Endothelial cell of umbilical vein (primary cell): ENCODE results near the gene CCDC81. TPM values are rescaled to one million over a fixed set of nuclear protein-coding genes. Genes with fewer than 3 reads are reported as not detected.

ENCODE experiments used
- BruUV-seq: library from RNA; stranded (reverse); fragments of 400-500 nt; replicated peaks from 2 replicates; lab custom pipeline; 2021; lab: Mats Ljungman, UMichigan
- CTCF ChIA-PET: fragments of 300-600, 350-600 bp; sonication (Branson Sonifier 250); formaldehyde crosslinking; loops from one replicate; lab custom pipeline; 2021; ENCODE audit warnings: antibody characterized with exemption, inconsistent platforms; lab: Charles Lee
- POLR2A ChIA-PET: fragments of 300-600, 350-600 bp; sonication (Branson Sonifier 250); formaldehyde crosslinking; loops from one replicate; lab custom pipeline; 2021; ENCODE audit warnings: antibody characterized with exemption, inconsistent platforms; lab: Charles Lee
- DNase-seq: peaks from one replicate; pipeline ENCODE4 v3.0.0-alpha.2; 2011; ENCODE audit warnings: low read depth, low spot score
- FAIRE-seq: peaks from 2 replicates; lab custom pipeline; 2011; peaks lifted over from hg19 to GRCh38; lab: Jason Lieb, UNC
- H2AFZ ChIP-seq: 2 replicates; pipeline ENCODE4 v1.6.0; 2012; ENCODE audit warnings: low read depth, low read length, control low read depth, inconsistent platforms
- H3K27ac ChIP-seq: 2 replicates; pipeline ENCODE4 v1.5.1; 2011; ENCODE audit warnings: low read depth, mild to moderate bottlenecking, control low read depth, low read length, moderate library complexity; ENCODE audit not compliant: insufficient read depth
- H3K27me3 ChIP-seq, 2 experiments: 2 replicates each; pipeline versions ENCODE4 v1.6.0 to v1.6.1; 2011; ENCODE audit warnings: low read length in 2 of 2, mixed read lengths in 1 of 2; ENCODE audit not compliant: control insufficient read depth in 2 of 2, insufficient read depth in 2 of 2
- H3K36me3 ChIP-seq, 2 experiments: 2 replicates in 1 of 2; 3 replicates in 1 of 2; pipeline ENCODE4 v1.5.1; 2011; ENCODE audit warnings: low read length in 2 of 2, mild to moderate bottlenecking in 1 of 2, moderate library complexity in 1 of 2; ENCODE audit not compliant: control insufficient read depth in 2 of 2, insufficient read depth in 2 of 2; ENCODE audit errors: extremely low read depth in 1 of 2
- H3K4me1 ChIP-seq: 3 replicates; pipeline ENCODE4 v1.5.1; 2011; ENCODE audit warnings: mild to moderate bottlenecking, low read length; ENCODE audit not compliant: control insufficient read depth, insufficient read depth; ENCODE audit errors: extremely low read depth
- H3K4me2 ChIP-seq: 2 replicates; pipeline ENCODE4 v1.6.1; 2011; ENCODE audit warnings: low read length, control low read depth, mixed read lengths; ENCODE audit not compliant: insufficient read depth
- H3K4me3 ChIP-seq, 3 experiments: fragments of 200-600 bp in 1 of 3; sonication (generic), shearing (Covaris generic) in 1 of 3; replicated peaks in 1 of 3; 2 replicates each; pipeline ENCODE4 v1.5.1; 2011 to 2016; ENCODE audit warnings: control low read depth in 3 of 3, low read length in 3 of 3, mild to moderate bottlenecking in 2 of 3, inconsistent platforms in 1 of 3, low read depth in 1 of 3, moderate library complexity in 1 of 3; ENCODE audit not compliant: insufficient read depth in 1 of 3
- H3K79me2 ChIP-seq: 2 replicates; pipeline ENCODE4 v1.6.0; 2012; ENCODE audit warnings: low read length, inconsistent platforms; ENCODE audit not compliant: control insufficient read depth, insufficient read depth
- H3K9ac ChIP-seq: replicated peaks from 2 replicates; pipeline ENCODE3; 2011; ENCODE audit warnings: low read length, control low read depth; ENCODE audit not compliant: insufficient read depth; ENCODE audit errors: extremely low read depth
- H3K9me1 ChIP-seq: replicated peaks from 3 replicates; pipeline ENCODE4 v1.6.0; 2011; ENCODE audit warnings: mild to moderate bottlenecking, low read length; ENCODE audit not compliant: control insufficient read depth, insufficient read depth; ENCODE audit errors: extremely low read depth
- H3K9me3 ChIP-seq: replicated peaks from 2 replicates; pipeline ENCODE4 v1.5.1; 2012; ENCODE audit warnings: low read length, inconsistent platforms; ENCODE audit not compliant: control insufficient read depth, insufficient read depth
- H4K20me1 ChIP-seq: replicated peaks from 2 replicates; pipeline ENCODE3; 2011; ENCODE audit warnings: mild to moderate bottlenecking, low read length; ENCODE audit not compliant: control insufficient read depth, insufficient read depth; ENCODE audit errors: extremely low read depth
- CTCF ChIP-seq, 2 donors: IDR thresholded peaks; 1 replicate in 1 of 2; 2 replicates in 1 of 2; pipeline ENCODE4 v1.5.1; 2011; ENCODE audit warnings: low read length in 2 of 2, mild to moderate bottlenecking in 2 of 2, moderate library complexity in 2 of 2, control low read depth in 1 of 2, inconsistent platforms in 1 of 2, low read depth in 1 of 2; ENCODE audit not compliant: insufficient read depth in 1 of 2; ENCODE audit errors: extremely low read depth in 1 of 2
- EZH2 ChIP-seq: IDR thresholded peaks from 2 replicates; pipeline ENCODE4 v1.6.1; 2012; ENCODE audit warnings: borderline replicate concordance, low read depth, mild to moderate bottlenecking, moderate library complexity, low read length, inconsistent platforms; ENCODE audit not compliant: severe bottlenecking
- FOS ChIP-seq: IDR thresholded peaks from 2 replicates; pipeline ENCODE4 v1.6.1; 2011; ENCODE audit warnings: mild to moderate bottlenecking, low read length, moderate library complexity, borderline replicate concordance; ENCODE audit not compliant: insufficient read depth
- GATA2 ChIP-seq: IDR thresholded peaks from 2 replicates; pipeline ENCODE4 v1.7.0; 2011; ENCODE audit warnings: low read depth, mild to moderate bottlenecking, moderate library complexity, mixed read lengths, low read length; ENCODE audit not compliant: insufficient read length, insufficient read depth
- JUN ChIP-seq: IDR thresholded peaks from 2 replicates; pipeline ENCODE4 v1.6.1; 2011; ENCODE audit warnings: borderline replicate concordance, low read depth; ENCODE audit not compliant: insufficient read length, insufficient read depth
- MAX ChIP-seq: IDR thresholded peaks from 2 replicates; pipeline ENCODE4 v1.6.1; 2011; ENCODE audit not compliant: insufficient read depth, insufficient read length
- MYC ChIP-seq: IDR thresholded peaks from one replicate; pipeline ENCODE4 v1.6.1; 2011; ENCODE audit warnings: mild to moderate bottlenecking, low read depth, low read length
- POLR2A ChIP-seq: IDR thresholded peaks from 2 replicates; pipeline ENCODE4 v1.6.1; 2012; ENCODE audit warnings: low read depth, mild to moderate bottlenecking, control low read depth, low read length
- POLR2AphosphoS5 ChIP-seq: IDR thresholded peaks from 2 replicates; pipeline ENCODE4 v1.6.1; 2012; ENCODE audit warnings: low read depth, mild to moderate bottlenecking, control low read depth, low read length, moderate library complexity; ENCODE audit not compliant: insufficient read depth
- dilution Hi-C: fragments of 300-500 bp; cut with MboI; formaldehyde crosslinking; loops from one replicate; pipeline ENCODE4 v1.15.0; 2019; ENCODE audit warnings: low sequenced_read_pairs; ENCODE audit not compliant: extremely low pct_ligation_motif_present
- intact Hi-C: fragments of 100-400 bp; cut with micrococcal nuclease; formaldehyde crosslinking; loops from one replicate; pipeline ENCODE4 v1.10.0; 2022
- polyA plus RNA-seq, 4 experiments: library from polyadenylated mRNA; depleted of rRNA in 3 of 4; stranded (reverse) in 3 of 4; unstranded in 1 of 4; fragments of >200 nt; gene quantifications; 2 replicates each; pipeline versions ENCODE4 v1.2.1 to v1.2.3, GENCODE V29; 2011 to 2012; ENCODE audit warnings: missing spikeins in 1 of 4
- total RNA-seq: library from RNA; stranded (reverse); gene quantifications from 2 replicates; pipeline ENCODE4 v1.2.3, GENCODE V29; 2021

Gene CCDC81
- total and polyA plus RNA-seq, 2 donors (not counting 3 experiments of a cell fraction or from before 2014, with no cell fraction given): 0.57 to 1.1 TPM

DNA sequence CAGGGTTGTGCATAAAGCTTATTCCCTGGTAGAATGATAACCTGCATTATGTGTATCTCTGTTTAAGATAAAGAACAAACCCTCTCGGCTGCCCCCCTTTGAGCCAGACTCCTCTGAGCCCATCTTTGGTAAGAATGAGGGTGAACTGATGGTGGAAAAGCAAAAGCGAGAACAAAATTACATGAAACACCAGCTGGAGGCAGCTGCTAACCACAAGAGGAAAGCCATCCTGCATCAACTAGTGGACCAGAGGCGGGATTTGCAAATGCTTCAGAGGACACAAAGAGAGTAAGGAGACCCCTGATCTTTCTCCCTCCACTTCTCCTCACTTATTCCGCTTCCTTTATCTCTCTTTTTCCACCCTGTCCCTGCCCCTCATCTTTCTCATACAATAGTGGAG lies 40.3 kb downstream of the CCDC81 start:
- H3K36me3 ChIP-seq: no peaks in the 10 kb centered on the region
- no peaks in the 10 kb centered on the region for H3K4me1 ChIP-seq
- POLR2A ChIA-PET: no interaction called here
- no peaks in the 10 kb centered on the region for H3K79me2 ChIP-seq
- DNase-seq (no peak), FAIRE-seq (no peak)
- no peak overlapping the region for H2AFZ ChIP-seq
- no TSS peak for BruUV-seq
- no peak for TF ChIP-seq CTCF (IDR thresholded peaks at IDR 0.05; ENCODE audit: extremely low read depth in 1 of 2, insufficient read depth in 1 of 2, low read depth in 1 of 2, low read length in 2 of 2)
- no peak for TF ChIP-seq FOS
- TF ChIP-seq POLR2AphosphoS5: no peak
- TF ChIP-seq EZH2: no peak
- TF ChIP-seq MAX: no peak
- TF ChIP-seq GATA2: no peak
- TF ChIP-seq MYC: no peak
- no peak for TF ChIP-seq JUN
- no peak for TF ChIP-seq POLR2A
- dilution Hi-C loops: no loop called here
- H4K20me1 ChIP-seq: no peaks in the 10 kb centered on the region
- no peaks in the 10 kb centered on the region for H3K9me1 ChIP-seq
- H3K27ac ChIP-seq: no peak overlapping the region
- no peak overlapping the region for H3K9ac ChIP-seq
- no peaks in the 10 kb centered on the region for H3K9me3 ChIP-seq
- CTCF ChIA-PET: interaction anchor here (7.1 kb wide), 1 partner anchor 54 kb away, joined by 50 read pairs; no protein-coding TSS in a partner anchor
- H3K4me3 ChIP-seq: no peak overlapping the region
- no peak overlapping the region for H3K4me2 ChIP-seq
- H3K27me3 ChIP-seq: no peaks in the 10 kb centered on the region
- intact Hi-C loops: loop anchor here (5.0 to 10.0 kb wide), 2 partner anchors 118 to 560 kb away; partner anchors contain the start of gene CCDC83
